HuH-7.5 (cell line): ENCODE results near the gene NPAS3.

Experiments used
- DNase-seq: peaks from one replicate; pipeline ENCODE4 v3.0.0; 2011; ENCODE audit warnings: low spot score

NPAS3 gene

DNA sequence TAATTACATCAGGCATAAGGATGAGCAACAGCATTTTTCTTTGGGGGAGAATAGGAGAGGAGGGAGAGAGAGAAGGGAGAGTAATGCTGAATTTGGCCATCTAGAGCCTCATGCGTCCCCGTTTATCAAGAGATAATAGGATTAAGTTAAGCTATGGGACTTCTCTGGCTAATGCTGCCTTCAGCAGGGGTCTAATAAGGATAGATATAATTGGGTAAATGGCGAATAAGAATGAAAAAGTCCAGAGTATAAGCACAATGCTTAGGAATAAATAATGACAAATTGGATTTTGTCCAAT is 542.2 kb downstream of the NPAS3 start:
- no peak for DNase-seq

DNA sequence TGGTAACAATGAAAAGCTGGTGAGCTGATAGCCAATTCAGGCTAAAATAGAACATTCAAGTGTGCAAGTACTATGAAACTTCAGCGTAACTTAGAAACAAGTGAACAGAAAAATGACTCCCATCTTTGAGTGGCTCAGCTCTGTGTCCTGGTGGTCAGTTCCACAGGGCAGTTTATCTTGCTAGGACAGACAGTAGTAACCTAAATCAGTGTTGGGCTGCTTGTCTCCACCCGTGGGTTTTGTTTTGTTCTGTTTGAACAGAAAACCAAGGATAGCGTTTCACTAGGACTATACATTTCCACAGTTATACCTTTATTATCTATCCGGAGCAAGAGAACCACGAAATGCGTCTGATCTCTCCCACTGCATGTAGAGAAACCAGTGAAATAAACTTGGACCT is 544.4 kb downstream of the NPAS3 start:
- DNase-seq = no peak

GRCh38 chr14:33483541-33483940 is 544.9 kb downstream of the NPAS3 start:
- no peak for DNase-seq

GRCh38 chr14:33484264-33484663 is 545.6 kb downstream of the NPAS3 start:
- no peak for DNase-seq

DNA sequence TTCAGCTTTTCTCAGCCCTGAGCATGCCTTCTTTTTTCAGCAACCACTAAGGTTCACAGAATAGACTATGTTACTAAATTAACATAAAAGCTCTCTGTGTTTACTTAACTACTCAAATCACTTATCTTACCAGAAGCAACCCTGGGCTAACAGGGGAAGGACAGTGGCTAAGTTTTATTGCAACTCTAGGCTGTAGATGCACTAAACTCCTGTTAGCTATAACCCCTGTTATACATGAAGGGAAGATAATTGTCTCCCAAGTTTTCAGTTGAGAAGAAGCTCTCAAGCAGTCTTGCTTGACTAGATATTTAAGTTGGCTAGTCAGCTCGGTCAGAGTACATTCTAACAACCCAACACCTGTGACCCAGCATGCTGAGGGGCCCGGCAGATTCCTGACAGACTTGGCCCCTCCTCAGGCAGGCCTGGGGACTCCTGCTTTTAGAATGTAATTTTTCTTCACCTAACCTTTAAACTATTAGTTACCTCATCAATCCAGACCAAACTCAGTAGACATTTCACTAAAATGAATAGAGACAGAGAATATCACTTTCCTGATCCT is 547.7 kb downstream of the NPAS3 start:
- DNase-seq = no peak

GRCh38 chr14:33488582-33488981 is 549.9 kb downstream of the NPAS3 start:
- DNase-seq = no peak

DNA sequence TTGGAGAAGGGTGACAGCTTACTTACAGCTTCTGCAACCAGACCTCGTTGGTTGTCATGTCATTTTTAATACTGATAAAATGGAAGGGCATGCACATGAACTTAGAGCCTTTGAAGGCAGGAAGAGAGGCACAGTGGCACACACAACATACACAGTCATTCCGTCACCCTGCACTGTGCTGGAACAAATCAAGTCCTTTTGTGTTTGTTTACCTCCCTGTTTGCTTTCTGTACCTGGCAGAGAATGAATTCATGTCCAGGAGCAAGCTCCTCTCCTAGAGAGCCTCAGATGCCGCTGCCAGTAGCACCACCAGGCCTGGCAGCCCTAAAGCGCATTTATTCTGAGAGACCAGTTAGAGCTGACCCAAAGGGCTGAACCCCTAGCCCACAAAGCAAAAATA is 551.9 kb downstream of the NPAS3 start:
- DNase-seq = no peak

DNA sequence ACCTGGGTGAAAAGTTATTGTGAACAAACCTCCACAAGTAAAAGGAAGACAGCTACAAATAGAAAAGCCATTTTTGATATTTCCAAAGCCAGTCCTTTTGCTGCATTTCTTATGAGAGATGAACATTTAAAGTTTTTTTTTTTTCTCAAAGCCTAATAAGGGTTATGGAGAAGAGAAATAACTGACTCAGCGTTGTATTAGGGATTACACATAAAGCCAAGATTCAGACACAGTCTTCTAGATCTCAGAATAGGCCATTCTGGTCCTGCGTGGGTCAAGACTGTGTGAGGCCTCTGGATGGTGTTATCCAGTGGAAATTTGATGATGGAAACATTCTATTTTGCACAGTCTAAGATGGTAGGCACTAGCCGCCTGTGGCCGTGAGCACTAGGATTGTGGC is 552.4 kb downstream of the NPAS3 start:
- DNase-seq = no peak

- DNase-seq = no peak
Observed at GRCh38 chr14:33492491-33492890, 553.8 kb downstream of the NPAS3 start.

DNA sequence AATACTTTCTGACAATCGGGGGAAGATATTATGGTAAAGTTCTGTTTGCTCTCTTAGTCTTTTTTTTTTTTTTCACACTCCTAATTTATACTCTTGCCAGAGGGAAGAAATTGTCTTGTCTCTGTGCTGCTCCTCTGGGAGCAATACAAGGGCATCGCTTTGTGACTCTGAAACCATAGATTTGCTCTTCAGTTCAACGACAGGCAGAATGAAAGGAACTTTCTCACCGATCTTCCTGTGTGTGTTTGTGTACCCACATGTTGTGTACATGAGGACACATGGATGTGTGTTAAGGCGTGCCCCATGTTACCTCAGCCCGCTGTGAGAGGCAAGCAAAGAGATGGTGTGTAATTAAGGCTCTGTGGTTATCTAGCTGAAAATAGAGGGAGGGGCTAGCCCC is 554.6 kb downstream of the NPAS3 start:
- DNase-seq = no peak

- no peak for DNase-seq
Observed at GRCh38 chr14:33493990-33494389, 555.3 kb downstream of the NPAS3 start.

- no peak for DNase-seq
Observed at GRCh38 chr14:33499687-33500086, 561.0 kb downstream of the NPAS3 start.

- DNase-seq = no peak
Observed at GRCh38 chr14:33504246-33505099, 565.8 kb downstream of the NPAS3 start.

DNA sequence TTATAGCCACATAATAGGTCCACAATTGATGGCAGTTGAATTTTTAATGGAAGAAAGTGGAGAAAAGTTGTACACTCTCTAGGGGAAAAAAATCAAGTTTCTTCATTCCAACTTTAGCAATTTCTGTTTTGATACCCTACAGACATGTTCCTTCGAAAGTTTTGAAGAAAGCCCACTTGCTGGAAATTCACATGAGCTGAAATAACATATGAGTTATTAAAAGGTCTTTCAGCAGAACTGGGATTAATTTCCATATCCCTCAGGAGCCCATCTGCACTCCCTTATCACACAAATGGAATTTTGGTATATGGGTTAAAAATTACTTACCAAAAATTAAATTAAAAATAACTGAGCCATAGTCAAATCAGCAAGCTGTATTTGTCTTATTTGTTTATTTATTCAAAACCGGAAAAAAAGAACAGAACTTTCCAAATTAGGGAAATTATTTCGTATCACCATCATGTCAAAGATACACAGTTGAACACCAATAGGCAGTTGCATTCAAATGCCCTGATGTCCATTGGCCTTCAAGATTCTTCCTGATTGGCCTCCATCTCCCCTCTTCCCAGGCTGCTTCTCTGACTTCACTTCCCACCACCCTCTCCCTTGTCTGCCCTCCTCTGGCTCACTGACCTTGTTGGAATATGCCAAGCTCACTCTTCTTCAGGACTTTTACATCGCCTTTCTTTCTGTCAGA is 566.7 kb downstream of the NPAS3 start:
- DNase-seq = no peak

- DNase-seq = no peak
Observed at GRCh38 chr14:33505963-33506329, 567.3 kb downstream of the NPAS3 start.

DNA sequence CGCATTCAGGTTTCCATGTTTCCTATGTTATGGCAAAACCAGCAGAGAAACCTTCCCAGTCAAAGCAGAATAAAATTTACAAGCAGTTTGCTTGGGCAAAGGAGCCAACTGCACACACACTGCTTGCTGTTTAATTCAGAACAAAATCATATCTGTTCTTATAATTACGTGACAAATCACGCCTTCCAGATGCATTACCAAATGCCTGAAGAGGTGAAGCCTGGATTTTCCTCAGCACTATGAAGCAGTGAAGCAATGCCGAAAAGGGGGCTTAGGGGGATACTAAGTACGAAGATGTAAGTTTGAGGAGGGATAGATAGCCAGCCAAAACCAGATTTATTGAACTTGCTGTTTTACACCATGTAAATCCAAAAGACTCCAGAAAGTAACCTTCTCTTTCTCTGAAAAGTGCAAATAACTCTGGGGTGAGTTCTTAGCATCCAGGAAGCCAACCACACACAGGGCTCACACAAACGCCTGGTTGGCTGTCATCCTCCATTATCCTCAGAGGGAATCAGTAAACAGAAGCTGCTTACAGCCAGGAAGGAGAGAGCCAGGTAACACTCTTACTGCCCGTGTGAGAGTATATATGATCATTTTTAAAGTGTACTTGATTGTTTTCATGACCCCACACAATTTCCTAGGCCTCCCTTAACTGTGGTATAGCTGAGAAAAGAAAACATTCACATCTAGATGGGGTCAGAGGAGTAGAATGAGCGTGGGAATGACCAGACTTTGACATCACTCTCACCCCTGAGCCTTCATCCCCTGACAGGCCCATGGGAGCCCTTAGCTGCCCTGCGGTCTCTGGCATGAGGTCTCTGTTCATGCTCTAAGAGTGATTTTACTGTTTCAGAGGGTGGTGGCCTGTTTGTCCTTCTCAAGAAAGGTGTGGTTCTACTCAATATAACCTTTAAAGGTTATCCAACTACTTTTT is 569.7 kb downstream of the NPAS3 start:
- no peak for DNase-seq

DNA sequence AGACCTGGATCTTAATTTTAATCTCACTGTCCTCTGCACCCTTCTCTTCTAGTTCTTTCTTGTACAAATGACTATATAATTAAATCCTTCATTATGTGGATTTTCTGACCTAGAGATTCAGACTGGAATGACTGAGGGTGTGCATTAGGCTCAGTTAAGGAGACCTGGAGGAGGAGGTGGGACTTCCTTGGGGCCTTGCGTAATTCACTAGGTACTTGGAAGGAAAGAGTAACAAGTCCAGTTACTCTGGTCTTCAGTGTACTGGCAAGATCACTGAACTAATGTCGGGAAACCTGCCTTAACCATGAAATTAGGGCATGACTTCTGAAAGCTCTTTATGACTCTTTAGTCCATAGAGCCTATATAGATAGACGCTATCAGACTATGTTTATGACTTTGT is 570.8 kb downstream of the NPAS3 start:
- DNase-seq = no peak

DNA sequence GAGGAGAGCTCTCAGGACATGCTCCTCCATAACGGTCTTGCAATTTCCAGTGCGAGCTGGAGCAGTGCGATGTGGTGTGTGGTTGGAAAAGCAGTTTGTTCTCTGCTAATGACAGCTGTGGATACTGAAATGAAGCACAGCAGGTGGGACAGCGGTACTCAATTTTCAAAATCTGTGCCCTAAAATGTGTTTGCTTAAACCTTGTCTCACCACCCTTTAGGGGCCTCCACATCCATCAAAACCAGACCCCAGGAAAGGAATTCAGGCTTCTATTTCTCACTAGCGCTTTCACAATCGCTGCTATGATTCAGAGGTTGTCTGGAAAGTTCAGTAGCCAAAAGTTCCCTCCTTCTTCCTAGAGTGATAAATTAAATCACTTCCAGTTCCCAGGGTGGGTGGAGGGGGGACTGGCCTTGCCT is 571.4 kb downstream of the NPAS3 start:
- DNase-seq = no peak

DNA sequence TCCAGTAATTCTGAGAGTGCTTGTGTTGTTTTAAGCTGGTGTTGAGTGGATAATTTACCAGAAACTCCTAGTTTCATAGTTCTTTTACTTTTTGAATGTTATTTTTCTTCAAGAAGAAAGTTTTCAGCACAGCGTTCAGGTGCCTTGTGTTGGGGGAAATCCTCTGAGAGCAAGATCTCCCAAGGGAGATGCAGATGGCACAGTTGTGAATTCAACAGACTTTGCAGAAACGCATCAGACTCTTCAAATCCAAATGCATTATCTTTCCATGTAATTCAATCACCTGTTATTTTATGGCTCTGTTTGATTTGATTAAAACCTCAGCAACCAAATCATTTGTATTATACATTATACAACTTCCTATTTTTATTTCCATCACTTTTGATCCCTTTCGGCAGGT is 572.3 kb downstream of the NPAS3 start:
- DNase-seq = no peak

DNA sequence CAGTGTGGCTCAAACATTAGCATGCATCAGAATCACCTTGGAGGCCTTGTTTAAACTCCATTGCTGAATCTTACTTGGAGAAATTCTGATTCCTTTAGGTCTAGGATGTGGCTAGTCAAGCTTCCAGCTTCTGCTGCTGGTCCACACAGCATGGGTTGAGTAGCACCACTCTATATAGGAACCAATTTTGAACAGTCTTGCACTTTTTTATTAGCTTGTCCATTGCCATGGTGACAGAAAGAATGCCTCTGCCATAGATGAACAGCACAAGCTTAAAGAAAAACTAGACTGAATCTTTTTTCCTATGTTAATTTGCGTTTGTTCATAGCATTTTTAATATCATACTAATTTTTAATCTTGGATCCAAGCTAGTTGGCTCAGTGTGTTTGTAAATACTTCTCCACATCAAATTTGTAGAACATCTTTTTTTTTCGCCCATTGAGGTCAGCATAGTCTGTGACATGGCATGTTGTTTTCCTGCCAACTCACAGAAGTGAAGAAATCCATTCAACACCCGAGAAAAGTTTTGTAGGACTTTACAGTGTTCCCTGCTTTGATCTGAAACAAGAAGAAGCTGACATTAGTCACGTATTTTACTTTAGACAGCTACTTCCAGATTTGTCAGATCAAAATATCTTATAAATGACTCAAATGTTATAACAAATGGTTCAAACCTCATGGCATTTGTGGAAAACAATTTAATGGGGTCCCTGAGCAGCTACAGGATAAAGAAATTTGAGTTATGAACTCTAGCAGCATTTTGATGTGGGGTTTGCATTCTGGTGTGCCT is 573.4 kb downstream of the NPAS3 start:
- no peak for DNase-seq

GRCh38 chr14:33515441-33515840 is 576.8 kb downstream of the NPAS3 start:
- no peak for DNase-seq

- no peak for DNase-seq
Observed at GRCh38 chr14:33515899-33516298, 577.2 kb downstream of the NPAS3 start.
